Subcutaneous adipose tissue (tissue), 4 donors: Measurements from ENCODE around the gene YPEL3. TPM values are rescaled to one million over a fixed set of nuclear protein-coding genes. Genes with fewer than 3 reads are reported as not detected.

Experiments
- CTCF ChIP-seq: fragments of 450-650 bp; IDR thresholded peaks from one replicate; pipeline ENCODE4 v1.5.1; 2016; ENCODE audit warnings: low read depth, mild to moderate bottlenecking, control low read depth, antibody characterized with exemption, moderate library complexity
- total RNA-seq, 4 donors: library from RNA; depleted of rRNA; stranded (reverse); fragments of >200 nt; gene quantifications; one replicate each; pipeline ENCODE4 v1.1.0, GENCODE V29; 2016

The YPEL3 gene
- total RNA-seq, 4 donors from 2014 or later = 54.8 to 105 (median 96.5) TPM

DNA sequence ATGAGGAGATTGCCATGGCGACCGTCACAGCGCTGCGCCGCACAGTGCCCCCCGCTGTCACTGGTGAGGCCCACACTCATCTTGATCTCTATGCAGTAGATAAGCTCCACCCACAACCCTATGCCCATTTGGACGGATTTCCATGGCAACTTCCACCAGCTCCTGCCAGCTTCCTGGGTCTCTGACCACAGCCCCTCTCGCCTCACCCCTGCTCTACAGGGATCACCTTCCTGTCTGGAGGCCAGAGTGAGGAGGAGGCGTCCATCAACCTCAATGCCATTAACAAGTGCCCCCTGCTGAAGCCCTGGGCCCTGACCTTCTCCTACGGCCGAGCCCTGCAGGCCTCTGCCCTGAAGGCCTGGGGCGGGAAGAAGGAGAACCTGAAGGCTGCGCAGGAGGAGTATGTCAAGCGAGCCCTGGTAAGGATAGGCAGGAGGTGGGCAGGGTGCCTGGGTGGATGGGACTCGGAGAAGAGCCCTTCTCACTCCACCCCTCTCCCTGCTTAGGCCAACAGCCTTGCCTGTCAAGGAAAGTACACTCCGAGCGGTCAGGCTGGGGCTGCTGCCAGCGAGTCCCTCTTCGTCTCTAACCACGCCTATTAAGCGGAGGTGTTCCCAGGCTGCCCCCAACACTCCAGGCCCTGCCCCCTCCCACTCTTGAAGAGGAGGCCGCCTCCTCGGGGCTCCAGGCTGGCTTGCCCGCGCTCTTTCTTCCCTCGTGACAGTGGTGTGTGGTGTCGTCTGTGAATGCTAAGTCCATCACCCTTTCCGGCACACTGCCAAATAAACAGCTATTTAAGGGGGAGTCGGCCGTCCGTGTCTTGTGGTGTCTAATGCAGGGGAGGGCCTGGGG lies 26.2 kb downstream of the YPEL3 start:
- TF ChIP-seq CTCF = no peak

GRCh38 chr16:30068750-30069610 lies 27.0 kb downstream of the YPEL3 start:
- no peak for TF ChIP-seq CTCF

GRCh38 chr16:30068333-30068732 lies 27.7 kb downstream of the YPEL3 start:
- no peak for TF ChIP-seq CTCF

GRCh38 chr16:30067584-30067916 lies 28.5 kb downstream of the YPEL3 start:
- no peak for TF ChIP-seq CTCF

GRCh38 chr16:30066761-30067583 lies 29.0 kb downstream of the YPEL3 start:
- no peak for TF ChIP-seq CTCF

- TF ChIP-seq CTCF = no peak
These were observed 29.9 kb downstream of the YPEL3 start for GRCh38 chr16:30065943-30066760.
